ENCODE results near the gene PCBP3.

GRCh38 chr21:45875416-45875760, 231.9 kb downstream of the PCBP3 start:
- TF ChIP-seq CTCF (IDR thresholded peaks at IDR 0.05) (no peak), ZFX (IDR thresholded peaks at IDR 0.05; ENCODE audit: borderline replicate concordance) (no peak)

All from 22Rv1 (cell line).